OCI-LY7 (cell line): ENCODE results near the gene CAPN14.

ENCODE experiments used
- CTCF ChIP-seq: fragments of 200-600 bp; sonication (generic); conservative IDR thresholded peaks from 2 replicates; pipeline ENCODE4 v1.5.1; 2014; ENCODE audit warnings: mild to moderate bottlenecking, antibody characterized with exemption, low read length, moderate library complexity, mixed read lengths
- EZH2phosphoT487 ChIP-seq: fragments of 200-600 bp; sonication (generic); IDR thresholded peaks from 2 replicates; pipeline ENCODE4 v1.6.1; 2018; ENCODE audit warnings: low read depth, borderline replicate concordance, mild to moderate bottlenecking, mixed run types, antibody characterized with exemption, low read length, moderate library complexity, mixed read lengths

- TF ChIP-seq CTCF (no peak), EZH2phosphoT487 (no peak)
Measured at GRCh38 chr2:31187166-31187565, 30.1 kb downstream of the CAPN14 start.
